GM19395 (cell line): Measurements from ENCODE around the gene MPC1.

ENCODE experiments used
- ATAC-seq: cut with Tn5 transposase; IDR thresholded peaks from one replicate; pipeline ENCODE4 v1.9.1; 2021; ENCODE audit warnings: mild to moderate bottlenecking, moderate library complexity; ENCODE audit not compliant: unreplicated experiment

MPC1 gene

GRCh38 chr6:166318649-166319600, 63.8 kb downstream of the MPC1 start:
- ATAC-seq = no peak

DNA sequence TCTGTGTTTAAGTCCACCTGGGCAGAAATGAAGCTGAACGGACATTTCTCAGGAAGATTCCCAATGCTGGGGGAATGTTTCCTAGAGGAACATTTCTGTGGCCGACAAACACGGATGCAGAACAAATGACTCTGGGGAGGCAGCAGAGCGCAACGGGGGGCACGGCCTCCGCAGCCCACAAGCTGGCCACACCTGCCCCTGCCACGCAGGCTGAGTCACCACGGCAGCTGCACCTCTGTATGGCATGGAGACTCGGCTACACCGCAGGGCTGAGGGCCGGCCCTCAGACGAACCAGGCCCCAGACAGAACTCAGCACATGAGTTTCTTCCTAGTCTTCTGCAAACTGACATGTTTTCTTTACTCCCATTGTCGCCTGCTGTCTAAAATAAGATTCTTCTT, 64.5 kb downstream of the MPC1 start:
- no peak for ATAC-seq

- ATAC-seq = no peak
Observed at GRCh38 chr6:166317261-166318212, 65.2 kb downstream of the MPC1 start.

DNA sequence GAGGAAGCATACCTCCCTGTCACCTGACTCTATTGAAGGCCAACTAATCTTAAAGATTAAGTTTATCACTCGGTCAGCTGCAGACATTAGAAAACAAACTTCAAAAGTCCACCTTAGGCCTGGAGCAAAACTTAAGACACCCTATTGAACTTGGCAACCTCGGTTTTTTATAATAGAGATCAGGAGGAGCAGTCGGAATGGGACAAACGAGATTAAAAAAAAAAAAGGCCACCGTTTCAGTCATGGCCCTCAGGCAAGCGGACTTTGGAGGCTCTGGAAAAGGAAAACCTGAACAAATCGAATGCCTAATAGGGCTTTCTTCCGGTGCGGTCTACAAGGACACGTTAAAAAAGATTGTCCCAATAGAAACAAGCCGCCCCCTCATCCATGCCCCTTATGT, 67.3 kb downstream of the MPC1 start:
- no peak for ATAC-seq
